GM18858 (cell line): ENCODE measurements around the gene ERCC6L2.
A peak's percentile ranks its signal among the peaks of the same experiment; 100 is the strongest.

Source experiments
- ATAC-seq: cut with Tn5 transposase; IDR thresholded peaks from one replicate; pipeline ENCODE4 v1.9.1; 2021; ENCODE audit not compliant: unreplicated experiment

The ERCC6L2 gene

DNA sequence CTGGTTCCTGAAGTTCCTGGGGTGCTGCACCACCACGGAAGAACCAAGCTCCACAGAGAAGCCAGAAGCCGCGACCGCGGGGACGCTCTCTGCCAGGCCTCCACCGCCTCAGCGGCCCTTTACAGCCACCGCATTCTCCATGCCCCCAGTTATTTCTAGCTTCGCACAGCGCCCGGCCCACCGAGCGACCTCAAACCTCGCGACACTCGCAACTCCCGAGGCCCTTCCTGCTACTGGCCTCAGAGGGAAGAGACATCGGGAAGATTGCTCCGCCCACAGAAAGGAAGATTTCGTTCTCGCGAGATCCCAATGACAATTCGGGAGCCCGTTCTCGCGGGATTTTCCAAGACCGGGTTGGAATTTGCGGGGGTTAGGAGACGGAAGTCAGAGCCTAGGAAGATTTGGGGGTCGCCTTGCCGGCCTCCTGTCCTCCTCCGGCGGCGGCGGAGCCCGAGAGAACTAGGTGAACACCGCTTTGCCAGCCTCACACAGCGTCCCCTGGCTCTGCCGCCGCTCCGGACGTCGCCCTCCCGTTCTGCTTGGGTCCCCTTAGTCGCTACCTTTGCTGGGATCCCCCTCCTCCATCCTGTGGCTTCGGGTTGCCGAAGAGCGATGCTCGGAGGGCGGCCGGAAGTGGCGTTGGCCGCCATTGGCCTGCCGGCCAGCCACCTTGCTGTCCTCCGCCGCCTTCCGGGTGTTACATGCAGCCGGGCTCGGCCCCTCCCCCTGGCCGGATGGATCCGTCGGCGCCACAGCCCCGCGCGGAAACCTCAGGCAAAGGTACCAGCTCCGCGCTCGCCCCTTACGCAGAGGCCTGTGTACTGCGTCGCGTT, at the start of gene ERCC6L2:
ERCC6L2 (plus strand) TSS at position 387 of the 833 bp plus-strand sequence; CDS start at position 735, 348 bp downstream.
- ATAC-seq = peak; percentile 66

- ATAC-seq = no peak
Observed at GRCh38 chr9:95826183-95826838, 49.2 kb upstream of the ERCC6L2 start.

DNA sequence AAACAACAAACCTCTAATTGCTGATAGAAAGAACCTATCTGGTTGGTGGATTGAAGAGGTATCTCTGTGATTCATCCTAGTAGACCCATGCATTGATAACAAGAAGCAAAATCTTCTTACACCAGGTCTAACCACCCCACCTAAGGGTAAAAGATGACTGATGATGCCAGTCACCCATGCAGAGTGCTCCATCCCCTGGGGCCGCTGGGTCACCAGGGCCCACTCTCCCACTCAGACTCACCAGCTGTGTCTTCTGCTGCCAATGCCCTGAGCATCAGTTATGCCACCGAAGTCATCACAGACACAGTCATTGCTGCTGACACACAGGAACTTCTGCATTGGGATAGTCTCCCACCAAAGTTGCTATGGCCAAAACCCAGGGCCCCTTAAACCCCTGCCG, 44.7 kb upstream of the ERCC6L2 start:
- ATAC-seq = no peak

- no peak for ATAC-seq
Observed at GRCh38 chr9:95831810-95832209, 43.7 kb upstream of the ERCC6L2 start.

DNA sequence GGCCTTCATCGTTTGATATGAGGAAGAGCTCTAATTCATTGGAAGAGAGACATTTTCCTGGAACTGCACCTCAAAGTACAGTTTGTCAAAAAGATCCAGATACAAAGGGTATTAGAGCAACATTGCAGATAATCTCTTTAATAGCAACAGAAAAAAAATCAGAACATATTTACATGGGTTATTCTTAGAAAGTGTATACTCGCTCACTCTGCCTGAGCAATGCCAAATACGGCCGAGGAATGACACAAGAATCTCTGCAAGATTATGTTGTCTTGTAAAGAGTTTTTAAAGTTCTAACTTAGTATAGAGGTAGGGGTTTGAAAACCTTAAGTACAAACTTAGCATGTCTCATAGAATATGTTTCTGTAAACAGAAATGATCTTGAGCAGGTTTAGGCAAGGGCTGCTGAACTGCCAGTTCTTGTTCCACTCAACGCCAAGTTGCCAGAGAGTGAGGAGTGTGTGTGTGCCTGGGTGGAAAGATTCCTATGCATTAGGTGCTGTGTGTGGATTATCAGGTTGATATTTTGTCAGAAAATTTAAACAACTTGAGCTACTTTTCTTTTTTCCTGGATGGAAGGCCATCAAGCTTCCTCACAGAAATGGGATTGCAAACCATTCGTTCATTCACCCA, 41.8 kb upstream of the ERCC6L2 start:
- no peak for ATAC-seq

GRCh38 chr9:95834281-95834907, 41.1 kb upstream of the ERCC6L2 start:
- no peak for ATAC-seq

- ATAC-seq = no peak
Observed at GRCh38 chr9:95835393-95835792, 40.1 kb upstream of the ERCC6L2 start.

- no peak for ATAC-seq
Observed at GRCh38 chr9:95836072-95836471, 39.4 kb upstream of the ERCC6L2 start.

DNA sequence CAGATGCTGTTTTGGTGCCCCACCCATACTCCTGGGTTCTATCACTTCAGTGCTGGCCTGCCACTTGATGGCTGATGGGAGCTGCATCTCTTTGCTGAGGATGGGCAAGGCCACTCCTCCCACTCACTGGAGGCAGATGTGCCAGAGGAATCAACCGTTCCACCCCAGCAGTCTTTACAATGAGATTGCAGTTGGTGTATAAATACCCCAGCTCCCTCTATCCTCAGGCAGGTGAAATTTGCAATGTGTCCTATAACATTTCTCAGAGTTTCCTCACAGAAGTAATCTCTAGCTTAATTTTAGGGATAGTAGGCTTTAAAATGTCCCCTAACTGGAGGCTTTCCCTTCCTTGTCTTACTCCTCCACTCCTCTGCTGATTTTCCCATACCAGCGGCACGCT, 36.5 kb upstream of the ERCC6L2 start:
- ATAC-seq = no peak

GRCh38 chr9:95840074-95840473, 35.4 kb upstream of the ERCC6L2 start:
- no peak for ATAC-seq

GRCh38 chr9:95841377-95841776, 34.1 kb upstream of the ERCC6L2 start:
- no peak for ATAC-seq

DNA sequence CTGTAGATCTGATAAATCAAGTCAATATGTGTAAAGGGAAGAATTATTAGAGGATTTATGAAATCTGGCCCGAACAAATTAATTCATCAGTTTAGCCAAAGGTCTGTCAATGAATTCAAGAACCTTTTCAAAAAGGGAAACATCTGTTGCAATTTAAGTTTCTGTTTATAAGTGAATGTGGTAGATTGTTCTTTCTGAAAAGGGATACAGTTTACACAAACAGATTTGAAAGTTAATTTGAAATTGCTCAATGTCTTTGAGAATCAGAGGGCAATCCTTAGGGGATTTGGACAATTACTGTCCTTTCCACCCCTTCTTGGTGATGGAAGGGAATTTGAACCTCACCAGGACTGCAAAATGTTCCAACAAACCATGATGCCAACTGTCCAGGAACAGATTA, 29.7 kb upstream of the ERCC6L2 start:
- no peak for ATAC-seq

GRCh38 chr9:95848764-95849163, 26.7 kb upstream of the ERCC6L2 start:
- ATAC-seq = no peak

DNA sequence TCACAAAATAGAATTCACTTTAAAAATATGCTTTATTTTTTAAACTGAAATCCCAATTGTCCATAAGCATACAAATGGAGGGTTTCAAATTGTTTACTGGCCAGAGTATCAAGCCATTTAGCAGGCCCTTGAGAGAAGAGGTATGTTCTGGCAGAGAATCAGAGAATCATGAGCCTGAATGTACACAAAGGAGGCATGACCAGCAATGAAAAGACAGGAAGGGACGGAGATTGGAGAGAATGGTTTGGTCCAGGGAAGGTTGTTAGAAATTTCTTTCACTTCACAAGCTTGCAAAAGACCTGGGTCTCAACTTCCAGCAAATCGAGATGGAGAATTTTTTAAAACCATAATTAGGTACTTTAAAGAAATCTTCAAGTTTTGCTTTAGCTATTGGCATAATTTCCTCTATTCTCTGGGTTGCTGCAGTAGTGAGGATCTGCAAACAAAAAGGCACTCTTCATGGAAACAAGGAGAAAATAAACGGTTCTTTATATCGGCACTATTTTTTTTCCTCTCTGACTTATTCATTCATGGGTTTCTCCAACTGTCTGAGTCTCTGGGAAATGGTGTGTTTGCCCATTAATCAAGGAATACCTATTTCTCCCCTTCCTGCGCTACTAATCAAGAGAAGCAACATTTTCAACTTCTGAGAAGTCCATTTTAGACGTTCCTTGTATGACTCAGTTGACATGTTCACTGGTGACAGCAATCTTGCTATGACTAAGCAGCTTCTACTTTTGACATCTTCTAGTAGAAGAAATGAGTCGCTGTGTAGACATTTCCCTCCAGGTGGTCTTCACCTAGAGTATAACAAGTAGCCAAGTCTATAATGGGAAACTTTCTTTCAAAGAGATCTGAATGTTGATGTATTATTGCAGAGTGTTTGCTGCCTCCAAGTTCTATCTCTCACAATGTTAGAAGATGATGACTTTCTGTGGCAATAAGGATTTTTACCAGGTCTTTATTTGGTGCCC, 23.1 kb upstream of the ERCC6L2 start:
- ATAC-seq = peak; percentile 93

DNA sequence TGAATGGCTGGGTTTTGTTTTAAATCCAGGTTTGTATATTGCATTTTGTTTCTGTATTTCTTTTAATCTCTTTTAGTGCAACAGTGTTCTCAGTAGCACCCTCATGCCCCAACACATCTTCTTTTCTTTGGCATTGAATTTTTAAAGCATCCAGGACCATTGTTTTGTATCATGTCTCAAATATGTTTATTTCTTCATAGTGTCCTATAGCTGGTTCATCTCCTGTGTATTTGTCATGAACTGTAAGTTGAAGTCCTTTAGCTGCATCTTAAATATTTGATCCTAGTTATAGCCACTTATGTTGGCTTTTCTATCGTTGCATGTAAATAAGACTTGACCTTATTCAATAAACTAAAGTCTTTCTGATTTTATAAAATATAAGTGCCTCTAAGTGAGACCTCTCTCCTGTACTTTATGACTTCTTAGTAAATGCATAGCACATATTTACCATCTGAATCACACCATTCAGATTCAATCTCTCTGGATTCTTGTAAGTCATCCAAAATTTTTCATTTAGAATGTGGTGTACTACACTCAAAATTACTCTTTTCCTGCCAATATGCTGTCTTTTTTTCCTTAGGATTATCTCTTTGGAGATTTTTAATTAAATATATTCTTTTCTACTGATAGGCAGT, 21.0 kb upstream of the ERCC6L2 start:
- no peak for ATAC-seq

GRCh38 chr9:95855961-95856360, 19.5 kb upstream of the ERCC6L2 start:
- ATAC-seq = no peak

GRCh38 chr9:95857124-95857523, 18.4 kb upstream of the ERCC6L2 start:
- no peak for ATAC-seq

GRCh38 chr9:95857896-95858295, 17.6 kb upstream of the ERCC6L2 start:
- no peak for ATAC-seq

DNA sequence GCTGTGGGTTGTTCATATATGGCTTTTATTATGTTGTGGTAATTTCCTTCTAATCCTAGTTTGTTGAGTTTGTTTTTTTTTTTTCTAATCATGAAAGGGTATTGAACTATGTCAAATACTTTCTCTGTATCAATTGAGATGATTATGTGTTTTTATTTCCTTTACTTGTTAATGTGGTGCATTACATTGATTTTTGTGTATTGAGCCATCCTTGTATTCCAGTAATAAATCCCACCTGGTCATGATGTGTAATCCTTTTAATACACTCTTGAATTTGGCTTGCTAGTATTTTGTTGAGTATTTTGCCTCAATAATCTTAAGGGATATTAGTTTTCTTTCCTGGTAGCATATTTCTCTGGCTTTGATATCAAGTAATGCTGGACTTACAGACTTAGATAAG, 13.1 kb upstream of the ERCC6L2 start:
- no peak for ATAC-seq
